ENCODE results near the gene POLR2H. TPM values are rescaled to one million over a fixed set of nuclear protein-coding genes. Genes with fewer than 3 reads are reported as not detected.

POLR2H gene
- total and polyA plus RNA-seq, 4 experiments from 2014 or later: 56.6 to 66.1 (median 60.1) TPM

GRCh38 chr3:184347321-184348056 lies 14.0 kb upstream of the POLR2H start:
- ChIA-PET CTCF (ENCODE audit: partially characterized antibody) (interaction anchor here (1.3 kb wide), 1 partner anchor 24 kb away, joined by 6 read pairs; no protein-coding TSS in a partner anchor), POLR2A (ENCODE audit: partially characterized antibody) (no interaction called here)
- H3K27ac ChIP-seq (ENCODE audit: low read depth, low read length): no peak overlapping the region
- H3K27ac Mint-ChIP-seq: no peak overlapping the region
- H3K36me3 ChIP-seq (ENCODE audit: insufficient read depth, low read length): peaks cover 3% of the 10 kb centered on the region
- no peak overlapping the region for H3K4me3 ChIP-seq (ENCODE audit: low read length in 2 of 2)
- H3K4me3 Mint-ChIP-seq: no peak overlapping the region
- H3K36me3 Mint-ChIP-seq: peaks cover 3 to 11% of the 10 kb centered on the region in 2 donors
- H3K27me3 ChIP-seq (ENCODE audit: insufficient read depth, low read length): no peaks in the 10 kb centered on the region
- no peaks in the 10 kb centered on the region for H3K9me3 ChIP-seq (ENCODE audit: control insufficient read depth in 1 of 2, low read length in 2 of 2)
- peaks cover 0 to 3% (median 0%) of the 10 kb centered on the region in 4 donors for H3K4me1 Mint-ChIP-seq
- no peaks in the 10 kb centered on the region for H3K27me3 Mint-ChIP-seq
- H3K4me1 ChIP-seq (ENCODE audit: insufficient read depth, low read length): no peaks in the 10 kb centered on the region
- intact Hi-C loops (cut with micrococcal nuclease): no loop called here
- H3K9me3 Mint-ChIP-seq: no peaks in the 10 kb centered on the region
- no peak for DNase-seq

GRCh38 chr3:184348057-184348382 lies 13.5 kb upstream of the POLR2H start:
- intact Hi-C loops (cut with micrococcal nuclease): no loop called here
- H3K4me1 ChIP-seq (ENCODE audit: insufficient read depth, low read length): no peaks in the 10 kb centered on the region
- Mint-ChIP-seq H3K36me3 (peaks cover 0 to 8% of the 10 kb centered on the region in 2 donors), H3K27me3 (no peaks in the 10 kb centered on the region), H3K9me3 (no peaks in the 10 kb centered on the region), H3K4me3 (no peak overlapping the region), H3K27ac (no peak overlapping the region), H3K4me1 (peaks cover 0 to 3% (median 0%) of the 10 kb centered on the region in 4 donors)
- H3K9me3 ChIP-seq (ENCODE audit: control insufficient read depth in 1 of 2, low read length in 2 of 2): no peaks in the 10 kb centered on the region
- no peak overlapping the region for H3K4me3 ChIP-seq (ENCODE audit: low read length in 2 of 2)
- ChIA-PET CTCF (ENCODE audit: partially characterized antibody) (interaction anchor here (0.6 to 1.3 kb wide), 2 partner anchors 24 to 453 kb away, joined by 3 to 6 read pairs; no protein-coding TSS in a partner anchor), POLR2A (ENCODE audit: partially characterized antibody) (interaction anchor here (0.6 kb wide), 1 partner anchor 14 kb away, joined by 3 read pairs; the partner anchor contains the start of genes CLCN2 and POLR2H)
- H3K27ac ChIP-seq (ENCODE audit: low read depth, low read length): no peak overlapping the region
- no peaks in the 10 kb centered on the region for H3K27me3 ChIP-seq (ENCODE audit: insufficient read depth, low read length)
- no peak for DNase-seq
- no peaks in the 10 kb centered on the region for H3K36me3 ChIP-seq (ENCODE audit: insufficient read depth, low read length)

GRCh38 chr3:184349563-184350470 lies 11.7 kb upstream of the POLR2H start:
- H3K4me1 Mint-ChIP-seq: peaks cover 0 to 5% (median 2%) of the 10 kb centered on the region in 4 donors
- DNase-seq: no peak
- H3K4me1 ChIP-seq (ENCODE audit: insufficient read depth, low read length): peaks cover 10% of the 10 kb centered on the region
- intact Hi-C loops (cut with micrococcal nuclease): loop anchor here (5.0 kb wide), 1 partner anchor 117 kb away; no protein-coding TSS in a partner anchor
- no peaks in the 10 kb centered on the region for H3K9me3 ChIP-seq (ENCODE audit: control insufficient read depth in 1 of 2, low read length in 2 of 2)
- H3K36me3 ChIP-seq (ENCODE audit: insufficient read depth, low read length): no peaks in the 10 kb centered on the region
- no peak overlapping the region for H3K4me3 ChIP-seq (ENCODE audit: low read length in 2 of 2)
- peaks cover 0 to 6% of the 10 kb centered on the region in 2 donors for H3K36me3 Mint-ChIP-seq
- no peaks in the 10 kb centered on the region for H3K27me3 ChIP-seq (ENCODE audit: insufficient read depth, low read length)
- no peak overlapping the region for H3K4me3 Mint-ChIP-seq
- peak overlapping the region in 2 of 7 donors; percentile 36 to 72 for H3K27ac Mint-ChIP-seq
- POLR2A ChIA-PET (ENCODE audit: partially characterized antibody): no interaction called here
- no peaks in the 10 kb centered on the region for H3K9me3 Mint-ChIP-seq
- H3K27ac ChIP-seq (ENCODE audit: low read depth, low read length): no peak overlapping the region
- CTCF ChIA-PET (ENCODE audit: partially characterized antibody): interaction anchor here (1.3 to 1.6 kb wide), 2 partner anchors 20 to 22 kb away, joined by 3 to 5 read pairs; no protein-coding TSS in a partner anchor
- H3K27me3 Mint-ChIP-seq: no peaks in the 10 kb centered on the region

GRCh38 chr3:184350618-184351017 lies 10.9 kb upstream of the POLR2H start:
- H3K4me1 ChIP-seq (ENCODE audit: insufficient read depth, low read length): peaks cover 10% of the 10 kb centered on the region
- H3K9me3 Mint-ChIP-seq: no peaks in the 10 kb centered on the region
- ChIA-PET POLR2A (ENCODE audit: partially characterized antibody) (no interaction called here), CTCF (ENCODE audit: partially characterized antibody) (interaction anchor here (0.9 to 2.3 kb wide), 4 partner anchors 20 to 191 kb away, joined by 3 to 12 read pairs (median 4); no protein-coding TSS in a partner anchor)
- H3K36me3 ChIP-seq (ENCODE audit: insufficient read depth, low read length): no peaks in the 10 kb centered on the region
- H3K9me3 ChIP-seq (ENCODE audit: control insufficient read depth in 1 of 2, low read length in 2 of 2): no peaks in the 10 kb centered on the region
- peak overlapping the region in 1 of 7 donors; percentile 29 for H3K27ac Mint-ChIP-seq
- H3K27ac ChIP-seq (ENCODE audit: low read depth, low read length): no peak overlapping the region
- H3K4me3 Mint-ChIP-seq: no peak overlapping the region
- H3K27me3 ChIP-seq (ENCODE audit: insufficient read depth, low read length): no peaks in the 10 kb centered on the region
- no peak overlapping the region for H3K4me3 ChIP-seq (ENCODE audit: low read length in 2 of 2)
- peaks cover 0 to 5% (median under 1%) of the 10 kb centered on the region in 4 donors for H3K4me1 Mint-ChIP-seq
- H3K36me3 Mint-ChIP-seq: peaks cover 1 to 3% of the 10 kb centered on the region in 2 donors
- intact Hi-C loops (cut with micrococcal nuclease): loop anchor here (5.0 kb wide), 1 partner anchor 117 kb away; no protein-coding TSS in a partner anchor
- H3K27me3 Mint-ChIP-seq: no peaks in the 10 kb centered on the region
- no peak for DNase-seq

- no peak for DNase-seq
- Mint-ChIP-seq H3K9me3 (no peaks in the 10 kb centered on the region), H3K4me3 (no peak overlapping the region), H3K27ac (peak overlapping the region in 1 of 7 donors; percentile 12), H3K36me3 (peaks cover 0 to 3% of the 10 kb centered on the region in 2 donors), H3K27me3 (no peaks in the 10 kb centered on the region), H3K4me1 (peaks cover 0 to 5% (median 0%) of the 10 kb centered on the region in 4 donors)
- Histone ChIP-seq H3K27me3 (ENCODE audit: insufficient read depth, low read length) (no peaks in the 10 kb centered on the region), H3K27ac (ENCODE audit: low read depth, low read length) (no peak overlapping the region), H3K9me3 (ENCODE audit: control insufficient read depth in 1 of 2, low read length in 2 of 2) (no peaks in the 10 kb centered on the region), H3K36me3 (ENCODE audit: insufficient read depth, low read length) (no peaks in the 10 kb centered on the region), H3K4me3 (ENCODE audit: low read length in 2 of 2) (no peak overlapping the region), H3K4me1 (ENCODE audit: insufficient read depth, low read length) (peaks cover 10% of the 10 kb centered on the region)
- ChIA-PET CTCF (ENCODE audit: partially characterized antibody) (interaction anchor here (0.9 to 3.9 kb wide), 6 partner anchors 10 to 190 kb away, joined by 3 to 19 read pairs (median 8); partner anchors contain the start of genes CLCN2 and POLR2H), POLR2A (ENCODE audit: partially characterized antibody) (interaction anchor here (1.0 kb wide), 1 partner anchor 12 kb away, joined by 3 read pairs; no protein-coding TSS in a partner anchor)
- intact Hi-C loops (cut with micrococcal nuclease): loop anchor here (5.0 kb wide), 1 partner anchor 116 kb away; no protein-coding TSS in a partner anchor
These were observed 9.9 kb upstream of the POLR2H start for GRCh38 chr3:184351511-184352148.

- H3K4me3 Mint-ChIP-seq: no peak overlapping the region
- H3K27me3 ChIP-seq (ENCODE audit: insufficient read depth, low read length): no peaks in the 10 kb centered on the region
- CTCF ChIA-PET (ENCODE audit: partially characterized antibody): interaction anchor here (1.1 to 3.9 kb wide), 4 partner anchors 10 to 162 kb away, joined by 3 to 19 read pairs (median 11); partner anchors contain the start of genes CLCN2 and POLR2H
- POLR2A ChIA-PET (ENCODE audit: partially characterized antibody): interaction anchor here (1.0 kb wide), 1 partner anchor 11 kb away, joined by 3 read pairs; no protein-coding TSS in a partner anchor
- H3K4me1 ChIP-seq (ENCODE audit: insufficient read depth, low read length): peaks cover 10% of the 10 kb centered on the region
- no peaks in the 10 kb centered on the region for H3K9me3 ChIP-seq (ENCODE audit: control insufficient read depth in 1 of 2, low read length in 2 of 2)
- no peaks in the 10 kb centered on the region for H3K36me3 ChIP-seq (ENCODE audit: insufficient read depth, low read length)
- no peaks in the 10 kb centered on the region for H3K9me3 Mint-ChIP-seq
- no peaks in the 10 kb centered on the region for H3K27me3 Mint-ChIP-seq
- intact Hi-C loops (cut with micrococcal nuclease): loop anchor here (5.0 kb wide), 1 partner anchor 115 kb away; no protein-coding TSS in a partner anchor
- DNase-seq: no peak
- peaks cover 0 to 5% (median 0%) of the 10 kb centered on the region in 4 donors for H3K4me1 Mint-ChIP-seq
- no peak overlapping the region for H3K27ac ChIP-seq (ENCODE audit: low read depth, low read length)
- H3K27ac Mint-ChIP-seq: peak overlapping the region in 2 of 7 donors; percentile 29 to 46
- H3K4me3 ChIP-seq (ENCODE audit: low read length in 2 of 2): no peak overlapping the region
- peaks cover 0 to 3% of the 10 kb centered on the region in 2 donors for H3K36me3 Mint-ChIP-seq
These were observed 9.2 kb upstream of the POLR2H start for GRCh38 chr3:184352149-184352785.
